Subcutaneous adipose tissue (tissue), 4 donors: ENCODE results near the gene DRC3. TPM values are rescaled to one million over a fixed set of nuclear protein-coding genes. Genes with fewer than 3 reads are reported as not detected.

Experiments
- CTCF ChIP-seq: fragments of 450-650 bp; IDR thresholded peaks from one replicate; pipeline ENCODE4 v1.5.1; 2016; ENCODE audit warnings: low read depth, mild to moderate bottlenecking, control low read depth, antibody characterized with exemption, moderate library complexity
- total RNA-seq, 4 donors: library from RNA; depleted of rRNA; stranded (reverse); fragments of >200 nt; gene quantifications; one replicate each; pipeline ENCODE4 v1.1.0, GENCODE V29; 2016

DRC3 gene
- total RNA-seq, 4 donors from 2014 or later: 0.38 to 1.3 (median 0.91) TPM

- TF ChIP-seq CTCF: no peak
Observed at GRCh38 chr17:17951524-17951923, 21.1 kb upstream of the DRC3 start.

- no peak for TF ChIP-seq CTCF
Observed at GRCh38 chr17:17952691-17953090, 20.0 kb upstream of the DRC3 start.

GRCh38 chr17:17954079-17954478 is 18.6 kb upstream of the DRC3 start:
- no peak for TF ChIP-seq CTCF

- no peak for TF ChIP-seq CTCF
Observed at GRCh38 chr17:17957584-17957916, 15.1 kb upstream of the DRC3 start.

GRCh38 chr17:17958982-17959381 is 13.7 kb upstream of the DRC3 start:
- TF ChIP-seq CTCF: no peak

- TF ChIP-seq CTCF: no peak
Observed at GRCh38 chr17:17959520-17960361, 12.9 kb upstream of the DRC3 start.

- TF ChIP-seq CTCF: no peak
Observed at GRCh38 chr17:17960500-17961030, 12.1 kb upstream of the DRC3 start.
